Measurements from ENCODE around the gene TCF4.
A peak's percentile ranks its signal among the peaks of the same experiment; 100 is the strongest.

TCF4 gene

GRCh38 chr18:55236150-55236931 is 351.7 kb downstream of the TCF4 start:
- no peak for DNase-seq (ENCODE audit: low read depth, low spot score)

GRCh38 chr18:55235094-55235461 is 352.9 kb downstream of the TCF4 start:
- DNase-seq (ENCODE audit: low read depth, low spot score), result no peak

- DNase-seq (ENCODE audit: low read depth, low spot score), result peak; percentile 90
These were observed 353.5 kb downstream of the TCF4 start for GRCh38 chr18:55234366-55235093.

GRCh38 chr18:55233857-55234256 is 354.1 kb downstream of the TCF4 start:
- DNase-seq (ENCODE audit: low read depth, low spot score), result no peak

GRCh38 chr18:55232506-55232905 is 355.5 kb downstream of the TCF4 start:
- DNase-seq (ENCODE audit: low read depth, low spot score), result no peak

GRCh38 chr18:55229682-55230081 is 358.3 kb downstream of the TCF4 start:
- DNase-seq (ENCODE audit: low read depth, low spot score), result no peak

- no peak for DNase-seq (ENCODE audit: low read depth, low spot score)
These were observed 359.3 kb downstream of the TCF4 start for GRCh38 chr18:55228707-55229106.

- peak; percentile 65 for DNase-seq (ENCODE audit: low read depth, low spot score)
These were observed 359.8 kb downstream of the TCF4 start for GRCh38 chr18:55228191-55228590.

- no peak for DNase-seq (ENCODE audit: low read depth, low spot score)
These were observed 360.2 kb downstream of the TCF4 start for GRCh38 chr18:55227771-55228170.

GRCh38 chr18:55226044-55226443 is 361.9 kb downstream of the TCF4 start:
- DNase-seq (ENCODE audit: low read depth, low spot score), result no peak

- no peak for DNase-seq (ENCODE audit: low read depth, low spot score)
These were observed 363.8 kb downstream of the TCF4 start for GRCh38 chr18:55224086-55224625.

GRCh38 chr18:55221622-55222021 is 366.4 kb downstream of the TCF4 start:
- DNase-seq (ENCODE audit: low read depth, low spot score), result no peak

- DNase-seq (ENCODE audit: low read depth, low spot score), result no peak
These were observed 367.5 kb downstream of the TCF4 start for GRCh38 chr18:55220523-55220922.

GRCh38 chr18:55219823-55220222 is 368.2 kb downstream of the TCF4 start:
- no peak for DNase-seq (ENCODE audit: low read depth, low spot score)

- DNase-seq (ENCODE audit: low read depth, low spot score), result no peak
These were observed 368.9 kb downstream of the TCF4 start for GRCh38 chr18:55219059-55219458.

GRCh38 chr18:55214969-55215368 is 373.0 kb downstream of the TCF4 start:
- no peak for DNase-seq (ENCODE audit: low read depth, low spot score)

- no peak for DNase-seq (ENCODE audit: low read depth, low spot score)
These were observed 373.5 kb downstream of the TCF4 start for GRCh38 chr18:55214534-55214933.

- no peak for DNase-seq (ENCODE audit: low read depth, low spot score)
These were observed 374.4 kb downstream of the TCF4 start for GRCh38 chr18:55213586-55213985.

GRCh38 chr18:55206927-55207326 is 381.1 kb downstream of the TCF4 start:
- DNase-seq (ENCODE audit: low read depth, low spot score), result no peak

- no peak for DNase-seq (ENCODE audit: low read depth, low spot score)
These were observed 385.6 kb downstream of the TCF4 start for GRCh38 chr18:55202232-55202917.

GRCh38 chr18:55199291-55199963 is 388.6 kb downstream of the TCF4 start:
- DNase-seq (ENCODE audit: low read depth, low spot score), result no peak

GRCh38 chr18:55195863-55196262 is 392.1 kb downstream of the TCF4 start:
- DNase-seq (ENCODE audit: low read depth, low spot score), result no peak

Data from astrocyte of the hippocampus (primary cell).